HepG2 (cell line): ENCODE measurements around the gene TLR5. TPM values are rescaled to one million over a fixed set of nuclear protein-coding genes. Genes with fewer than 3 reads are reported as not detected.
A peak's percentile ranks its signal among the peaks of the same experiment; 100 is the strongest.

Source experiments
- DMTF1 ChIP-seq: sonication (generic); formaldehyde crosslinking; IDR thresholded peaks from 2 replicates; pipeline ENCODE4 v1.4.0; 2020; ENCODE audit warnings: mild to moderate bottlenecking, missing genetic modification reagents
- DNMT1 ChIP-seq: sonication (generic); formaldehyde crosslinking; IDR thresholded peaks from 2 replicates; pipeline ENCODE4 v1.5.1; 2020; ENCODE audit warnings: mild to moderate bottlenecking, missing genetic modification reagents
- DRAP1 ChIP-seq: IDR thresholded peaks from 2 replicates; pipeline ENCODE4 v1.6.1; 2016; ENCODE audit warnings: missing genetic modification reagents, missing compliant biosample characterization
- GATAD1 ChIP-seq: IDR thresholded peaks from 2 replicates; pipeline ENCODE4 v1.6.1; 2016; ENCODE audit warnings: missing genetic modification reagents, missing compliant biosample characterization
- HDAC2 ChIP-seq: sonication (generic); formaldehyde crosslinking; IDR thresholded peaks from 2 replicates; pipeline ENCODE4 v1.4.0; 2020; ENCODE audit warnings: missing genetic modification reagents
- IRX3 ChIP-seq: sonication (generic); formaldehyde crosslinking; IDR thresholded peaks from 2 replicates; pipeline ENCODE4 v1.8.1; 2023; ENCODE audit warnings: mild to moderate bottlenecking, low read depth, missing genetic modification reagents, borderline replicate concordance
- JUND ChIP-seq: sonication (generic); formaldehyde crosslinking; IDR thresholded peaks from 2 replicates; pipeline ENCODE4 v1.8.0; 2022; ENCODE audit warnings: mild to moderate bottlenecking, missing genetic modification reagents
- NCOA1 ChIP-seq: sonication (generic); formaldehyde crosslinking; IDR thresholded peaks from 2 replicates; pipeline ENCODE4 v1.9.0; 2021; ENCODE audit warnings: missing genetic modification reagents
- PITX1 ChIP-seq: sonication (generic); formaldehyde crosslinking; IDR thresholded peaks from 2 replicates; pipeline ENCODE4 v1.5.1; 2020; ENCODE audit warnings: mild to moderate bottlenecking, missing genetic modification reagents
- RBAK ChIP-seq: sonication (generic); formaldehyde crosslinking; IDR thresholded peaks from 2 replicates; pipeline ENCODE4 v1.5.1; 2020; ENCODE audit warnings: mild to moderate bottlenecking, missing genetic modification reagents
- RFX3 ChIP-seq: IDR thresholded peaks from 2 replicates; pipeline ENCODE4 v1.6.1; 2016; ENCODE audit warnings: missing biosample characterization, missing genetic modification reagents
- SOX13 ChIP-seq, 3 experiments: fragments of 450-650 bp in 1 of 3; sonication (generic) in 1 of 3; formaldehyde crosslinking in 1 of 3; IDR thresholded peaks in 2 of 3; conservative IDR thresholded peaks in 1 of 3; 2 replicates each; pipeline versions ENCODE4 v1.5.0 to v1.6.1; 2016 to 2020; ENCODE audit warnings: antibody characterized with exemption in 1 of 3, mild to moderate bottlenecking in 1 of 3, missing compliant biosample characterization in 1 of 3, missing genetic modification reagents in 1 of 3, moderate library complexity in 1 of 3
- STAT6 ChIP-seq: sonication (generic); formaldehyde crosslinking; IDR thresholded peaks from 2 replicates; pipeline ENCODE4 v1.4.0; 2020; ENCODE audit warnings: missing genetic modification reagents, mild to moderate bottlenecking, borderline replicate concordance
- ZBTB37 ChIP-seq: sonication (generic); formaldehyde crosslinking; IDR thresholded peaks from 2 replicates; pipeline ENCODE4 v1.4.0; 2020; ENCODE audit warnings: mild to moderate bottlenecking, missing genetic modification reagents
- ZNF160 ChIP-seq: sonication (generic); formaldehyde crosslinking; IDR thresholded peaks from 2 replicates; pipeline ENCODE4 v1.8.0; 2022; ENCODE audit warnings: mild to moderate bottlenecking, inconsistent platforms, missing genetic modification reagents
- ZNF274 ChIP-seq: sonication (generic); formaldehyde crosslinking; IDR thresholded peaks from 2 replicates; pipeline ENCODE4 v1.5.1; 2020; ENCODE audit warnings: mild to moderate bottlenecking, missing genetic modification reagents
- ZNF292 ChIP-seq: sonication (generic); formaldehyde crosslinking; IDR thresholded peaks from 2 replicates; pipeline ENCODE4 v1.8.1; 2022; ENCODE audit warnings: mild to moderate bottlenecking, low read depth, missing genetic modification reagents, borderline replicate concordance
- ZNF350 ChIP-seq: sonication (generic); formaldehyde crosslinking; IDR thresholded peaks from 2 replicates; pipeline ENCODE4 v1.4.0; 2020; ENCODE audit warnings: mild to moderate bottlenecking, low read depth, missing genetic modification reagents, borderline replicate concordance
- ZNF367 ChIP-seq: sonication (generic); formaldehyde crosslinking; IDR thresholded peaks from 2 replicates; pipeline ENCODE4 v1.4.0; 2020; ENCODE audit warnings: missing genetic modification reagents, borderline replicate concordance
- ZNF510 ChIP-seq: sonication (generic); formaldehyde crosslinking; IDR thresholded peaks from 2 replicates; pipeline ENCODE4 v1.4.0; 2020; ENCODE audit warnings: low read depth, mild to moderate bottlenecking, missing genetic modification reagents
- ZNF747 ChIP-seq: sonication (generic); formaldehyde crosslinking; IDR thresholded peaks from 2 replicates; pipeline ENCODE4 v1.8.1; 2023; ENCODE audit warnings: missing genetic modification reagents, mild to moderate bottlenecking, borderline replicate concordance
- ZNF788 ChIP-seq: sonication (generic); formaldehyde crosslinking; IDR thresholded peaks from 2 replicates; pipeline ENCODE4 v1.5.0; 2020; ENCODE audit warnings: mild to moderate bottlenecking, missing genetic modification reagents, borderline replicate concordance
- ZSCAN22 ChIP-seq: sonication (generic); formaldehyde crosslinking; IDR thresholded peaks from 2 replicates; pipeline ENCODE4 v1.4.0; 2020; ENCODE audit warnings: mild to moderate bottlenecking, missing genetic modification reagents
- ZSCAN29 ChIP-seq: sonication (generic); formaldehyde crosslinking; conservative IDR thresholded peaks from 2 replicates; pipeline ENCODE4 v1.4.0; 2020; ENCODE audit warnings: mild to moderate bottlenecking, missing genetic modification reagents
- polyA plus RNA-seq, 8 experiments: library from polyadenylated mRNA; depleted of rRNA in 3 of 8; stranded (reverse) in 7 of 8; unstranded in 1 of 8; fragments of >200 nt; fragmentation: Illumina TruSeq in 4 of 8; extraction: Trizol in 4 of 8; gene quantifications; 2 replicates each; pipeline versions ENCODE4 v1.2.1 to v1.2.3, GENCODE V29; 2011 to 2016; ENCODE audit warnings: low read depth in 4 of 8, missing spikeins in 1 of 8, mixed read lengths in 1 of 8; ENCODE audit not compliant: insufficient read depth in 1 of 8
- total RNA-seq, 5 experiments: library from RNA; depleted of rRNA; stranded (reverse); fragments of >200 nt; fragmentation: Illumina TruSeq; extraction: Trizol; gene quantifications; 2 replicates each; pipeline ENCODE4 v1.2.3, GENCODE V29; 2016; ENCODE audit warnings: low read depth in 1 of 5

Gene TLR5
- total and polyA plus RNA-seq, 2 of the 13 experiments (the other 11 are each of a cell fraction or from before 2014, with no cell fraction given) = not detected

GRCh38 chr1:223129229-223129901 lies 13.7 kb downstream of the TLR5 start (continued):
- TF ChIP-seq ZNF788 (peak; percentile 40; the same call in 1 of the 2 replicates), STAT6 (CRISPR knock-in tag) (no peak), ZSCAN29 (no peak), DNMT1 (CRISPR knock-in tag) (no peak), ZNF350 (CRISPR knock-in tag) (no peak), IRX3 (CRISPR knock-in tag) (no peak), HDAC2 (CRISPR knock-in tag) (no peak), ZNF747 (CRISPR knock-in tag) (no peak), RBAK (CRISPR knock-in tag) (no peak), RFX3 (no peak), ZNF367 (CRISPR knock-in tag) (no peak), ZSCAN22 (CRISPR knock-in tag) (no peak), ZNF510 (CRISPR knock-in tag) (no peak), GATAD1 (CRISPR knock-in tag) (no peak), JUND (no peak), ZNF274 (CRISPR knock-in tag) (no peak), PITX1 (CRISPR knock-in tag) (no peak), SOX13 (IDR thresholded peaks at IDR 0.05) (no peak), SOX13 (CRISPR knock-in tag; conservative IDR thresholded peaks at IDR 0.05 in 1 of 2, IDR thresholded peaks at IDR 0.05 in 1 of 2) (no peak), ZNF292 (CRISPR knock-in tag) (no peak), NCOA1 (no peak), DRAP1 (no peak), DMTF1 (CRISPR knock-in tag) (no peak), ZBTB37 (no peak), ZNF160 (CRISPR knock-in tag) (no peak)
